ENCODE data around the gene UBL4A.

UBL4A gene

DNA sequence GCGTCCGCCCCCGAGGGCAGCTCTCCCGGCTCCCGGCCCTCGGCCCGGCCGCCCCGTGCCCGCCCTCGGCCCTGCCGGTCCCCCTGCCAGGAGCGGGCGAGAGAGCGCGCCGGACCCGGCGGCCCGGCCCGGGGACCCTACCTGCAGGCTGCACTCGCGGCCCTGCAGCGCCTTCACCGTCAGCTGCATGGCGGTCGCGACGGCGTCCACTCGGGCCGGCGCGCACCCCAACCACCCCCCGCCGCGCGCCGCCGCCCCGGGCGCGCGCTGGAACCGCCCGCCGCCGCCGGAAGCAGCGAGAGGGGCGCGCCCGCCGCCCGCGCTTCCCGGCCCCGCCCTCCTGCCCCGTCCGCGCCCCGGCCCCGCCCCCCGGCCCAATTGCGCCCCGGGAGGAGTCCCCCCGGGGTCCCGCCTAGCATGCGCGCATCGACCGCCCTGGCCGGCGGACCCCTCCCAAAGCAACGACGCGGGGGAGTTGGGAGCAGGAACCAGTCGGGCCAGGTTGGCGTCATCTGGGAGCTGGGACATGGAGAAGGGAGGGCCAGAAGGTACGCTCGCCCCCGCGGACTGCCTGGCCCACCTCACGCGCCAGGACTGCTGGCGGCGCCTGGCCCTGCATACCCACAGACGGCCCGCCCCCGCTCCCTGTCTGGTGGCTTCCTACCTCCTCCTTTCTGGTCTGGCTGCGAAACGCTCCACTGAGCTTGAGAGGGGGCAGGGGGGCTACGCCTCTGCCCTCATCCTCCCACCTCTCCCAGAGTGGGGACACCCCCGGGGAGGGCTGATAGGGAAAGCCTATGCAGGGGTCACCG, at the start of gene UBL4A:
TSS of gene UBL4A (minus strand) at position 220 of the 812 bp plus-strand sequence. CDS start at position 189, 31 bp downstream.
- no peak for FAIRE-seq
- peak; percentile 44; the same call in 1 of the 2 replicates for TF ChIP-seq POLR2A (IDR thresholded peaks at IDR 0.05; ENCODE audit: low read depth, low read length)
- peak; percentile 71 for DNase-seq (ENCODE audit: insufficient read length, low spot score)

- FAIRE-seq, result no peak
- no peak for DNase-seq (ENCODE audit: insufficient read length, low spot score)
Observed at GRCh38 chrX:154535892-154536291, 49.5 kb upstream of the UBL4A start.

GRCh38 chrX:154534526-154535322, 48.3 kb upstream of the UBL4A start:
- DNase-seq (ENCODE audit: insufficient read length, low spot score), result peak; percentile 61
- FAIRE-seq, result peak; percentile 6
- TF ChIP-seq POLR2A (IDR thresholded peaks at IDR 0.05; ENCODE audit: low read depth, low read length), result no peak

More at GRCh38 chrX:154535892-154536291, 49.5 kb upstream of the UBL4A start:
- no peak for TF ChIP-seq POLR2A (IDR thresholded peaks at IDR 0.05; ENCODE audit: low read depth, low read length)

DNA sequence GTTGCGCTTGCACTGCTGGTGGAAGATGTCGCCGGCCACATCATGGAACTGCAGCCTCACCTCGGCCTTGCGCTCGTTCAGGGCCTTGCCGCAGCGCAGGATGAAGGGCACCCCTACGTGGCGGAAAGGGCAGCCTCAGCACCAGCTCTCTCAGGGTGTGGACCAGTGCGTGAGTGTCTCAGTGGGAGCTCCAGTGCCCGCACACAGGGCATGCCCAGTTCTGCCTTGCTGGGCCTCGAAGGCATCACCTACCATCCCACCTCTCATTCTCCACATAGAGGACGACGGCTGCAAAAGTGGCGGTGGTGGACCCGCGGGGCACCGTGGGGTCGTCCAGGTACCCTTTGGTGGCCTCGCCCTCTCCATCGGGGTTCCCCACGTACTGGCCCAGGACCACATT, 46.3 kb upstream of the UBL4A start:
- DNase-seq (ENCODE audit: insufficient read length, low spot score) (no peak), FAIRE-seq (no peak)
- TF ChIP-seq POLR2A (IDR thresholded peaks at IDR 0.05; ENCODE audit: low read depth, low read length), result no peak

GRCh38 chrX:154531626-154532025, 45.2 kb upstream of the UBL4A start:
- no peak for TF ChIP-seq POLR2A (IDR thresholded peaks at IDR 0.05; ENCODE audit: low read depth, low read length)
- DNase-seq (ENCODE audit: insufficient read length, low spot score), result no peak
- no peak for FAIRE-seq

- TF ChIP-seq POLR2A (IDR thresholded peaks at IDR 0.05; ENCODE audit: low read depth, low read length), result no peak
- FAIRE-seq (no peak), DNase-seq (ENCODE audit: insufficient read length, low spot score) (no peak)
Observed at GRCh38 chrX:154530286-154530685, 43.9 kb upstream of the UBL4A start.

GRCh38 chrX:154529206-154529612, 42.8 kb upstream of the UBL4A start:
- TF ChIP-seq POLR2A (IDR thresholded peaks at IDR 0.05; ENCODE audit: low read depth, low read length), result no peak
- no peak for FAIRE-seq
- no peak for DNase-seq (ENCODE audit: insufficient read length, low spot score)

DNA sequence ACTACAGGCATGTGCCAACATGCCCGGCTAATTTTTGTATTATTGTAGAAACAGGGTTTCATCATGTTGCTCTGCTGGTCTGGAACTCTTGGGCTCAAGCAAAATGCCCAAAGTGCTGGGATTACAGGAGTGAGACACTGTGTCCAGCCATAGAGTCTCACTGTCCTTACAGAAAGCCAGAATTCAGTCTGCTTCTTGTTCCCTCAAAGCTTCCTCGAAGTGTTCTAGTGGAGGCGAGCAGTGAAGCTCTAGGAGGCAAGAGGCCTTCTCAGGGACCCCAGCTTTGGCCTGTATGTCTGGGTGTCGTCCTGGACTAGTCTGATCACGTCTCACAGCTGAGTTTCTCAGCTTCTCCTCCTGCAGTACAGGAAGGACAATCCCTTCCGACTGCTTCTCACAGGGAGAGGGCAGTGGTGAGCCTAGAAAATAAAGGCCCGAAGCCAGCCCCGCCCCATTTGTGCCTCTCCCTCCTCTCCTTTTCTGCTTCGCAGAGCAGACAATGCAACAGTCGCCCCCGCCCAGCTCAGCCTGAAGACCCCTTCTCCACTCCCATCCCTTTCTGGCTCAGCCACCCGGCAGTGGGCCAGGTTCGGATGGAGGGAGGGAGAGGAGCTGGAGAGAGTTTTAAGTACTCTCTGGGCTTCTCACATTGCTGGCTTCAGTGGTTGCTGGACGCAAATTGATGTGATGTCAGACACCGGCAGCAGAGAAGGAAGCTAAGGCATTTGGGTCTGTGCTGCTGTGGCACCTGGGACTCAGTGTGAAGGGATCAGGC, 40.7 kb upstream of the UBL4A start:
- DNase-seq (ENCODE audit: insufficient read length, low spot score), result no peak
- FAIRE-seq, result no peak

DNA sequence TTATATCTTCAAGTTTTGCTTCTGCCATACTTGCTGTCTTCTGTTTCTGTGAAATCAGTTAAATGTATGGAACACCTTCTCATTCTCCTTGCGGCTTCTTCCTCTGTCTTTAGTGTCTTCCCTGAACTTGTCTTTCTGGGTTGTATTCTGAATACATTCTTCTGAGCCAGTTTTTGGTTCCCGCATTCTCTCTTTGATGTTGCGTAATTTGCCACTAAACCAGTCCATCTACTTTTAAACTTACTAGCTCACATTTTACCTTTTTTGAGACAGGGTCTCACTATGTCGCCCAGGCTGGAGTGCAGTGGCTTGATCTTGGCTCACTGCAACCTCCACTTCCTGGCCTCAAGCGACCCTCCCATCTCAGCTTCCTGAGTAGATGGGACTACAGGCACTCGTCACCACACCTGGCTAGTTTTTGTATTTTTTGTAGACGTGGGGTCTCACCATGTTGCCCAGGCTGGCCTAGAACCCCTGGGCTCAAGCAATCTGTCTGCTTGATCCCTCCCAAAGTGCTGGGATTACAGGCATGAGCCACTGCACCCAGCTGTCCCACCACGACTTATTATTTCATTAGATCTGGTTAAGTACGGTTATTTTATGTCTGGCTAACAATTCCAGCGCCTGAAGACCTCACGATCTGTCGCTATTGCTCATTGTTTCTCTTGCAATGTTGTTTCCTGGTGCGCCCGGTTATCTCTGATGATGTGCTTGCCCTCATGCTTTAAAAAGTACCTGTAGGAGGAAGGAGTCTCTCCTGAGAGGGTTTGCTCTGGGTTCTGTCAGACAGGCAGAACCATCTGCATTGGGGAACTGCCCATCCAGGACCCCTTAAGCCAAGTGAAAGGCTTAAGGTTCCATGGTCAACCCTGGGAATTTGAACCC, 39.4 kb upstream of the UBL4A start:
- TF ChIP-seq POLR2A (IDR thresholded peaks at IDR 0.05; ENCODE audit: low read depth, low read length), result no peak
- DNase-seq (ENCODE audit: insufficient read length, low spot score), result no peak
- no peak for FAIRE-seq

More for the DNA sequence above, 40.7 kb upstream of the UBL4A start:
- no peak for TF ChIP-seq POLR2A (IDR thresholded peaks at IDR 0.05; ENCODE audit: low read depth, low read length)

GRCh38 chrX:154519389-154519788, 33.0 kb upstream of the UBL4A start:
- no peak for TF ChIP-seq POLR2A (IDR thresholded peaks at IDR 0.05; ENCODE audit: low read depth, low read length)
- no peak for DNase-seq (ENCODE audit: insufficient read length, low spot score)
- no peak for FAIRE-seq

DNA sequence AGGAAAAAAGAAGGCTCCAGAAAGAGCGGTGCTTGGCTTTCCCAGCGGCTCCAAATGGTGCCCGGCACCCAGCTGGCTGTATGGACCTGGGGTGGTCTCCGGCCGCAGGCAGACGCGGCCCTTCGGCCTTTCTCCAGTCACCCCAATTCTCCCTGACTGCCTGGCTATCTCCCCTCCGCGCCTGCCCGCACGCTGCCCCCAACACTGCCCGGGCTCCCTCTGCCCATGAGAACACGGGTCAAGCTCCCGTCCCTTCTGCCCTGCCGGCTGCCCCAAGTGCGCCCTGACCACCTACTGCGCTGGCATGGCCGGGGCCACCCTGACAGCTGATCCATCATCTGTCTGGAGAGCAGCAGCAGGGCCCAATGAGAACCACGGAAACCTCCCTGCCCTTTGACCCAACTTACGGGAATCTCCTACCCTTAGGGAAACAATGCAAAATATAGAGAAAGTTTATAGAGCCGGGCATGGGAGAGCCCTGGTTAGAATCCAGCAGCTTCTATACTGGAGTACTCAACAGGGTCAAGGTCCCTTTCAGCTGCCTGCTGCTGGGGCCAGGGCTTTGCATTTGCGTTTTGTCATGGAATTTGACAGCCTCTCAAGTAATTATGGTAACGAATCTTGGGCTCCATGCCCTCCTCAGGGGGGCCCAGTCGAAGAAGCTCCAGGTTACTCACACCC, 30.8 kb upstream of the UBL4A start:
- DNase-seq (ENCODE audit: insufficient read length, low spot score) (no peak), FAIRE-seq (no peak)
- no peak for TF ChIP-seq POLR2A (IDR thresholded peaks at IDR 0.05; ENCODE audit: low read depth, low read length)

- DNase-seq (ENCODE audit: insufficient read length, low spot score) (no peak), FAIRE-seq (no peak)
- TF ChIP-seq POLR2A (IDR thresholded peaks at IDR 0.05; ENCODE audit: low read depth, low read length), result no peak
Observed at GRCh38 chrX:154516656-154517100, 30.3 kb upstream of the UBL4A start.

Measured in H54 (cell line).